Endodermal cell (in vitro differentiated cells): ENCODE measurements around the gene CEBPZ. TPM values are rescaled to one million over a fixed set of nuclear protein-coding genes. Genes with fewer than 3 reads are reported as not detected.
"Not testable (repeated sequence)": the region's sequence is repeated elsewhere in the genome, so short reads cannot be mapped to it uniquely, and the experiment has no call there.

Experiments used
- DNase-seq: peaks from one replicate; pipeline ENCODE4 v3.0.0-alpha.2; 2017
- H3K27ac ChIP-seq: 2 replicates; pipeline ENCODE4 v1.5.1; 2013; ENCODE audit warnings: mild to moderate bottlenecking, low read depth, low read length, moderate library complexity
- H3K27me3 ChIP-seq: 2 replicates; pipeline ENCODE4 v1.6.1; 2013; ENCODE audit warnings: mild to moderate bottlenecking, low read length, moderate library complexity; ENCODE audit not compliant: insufficient read depth, control insufficient read depth, poor library complexity, severe bottlenecking
- H3K36me3 ChIP-seq: 2 replicates; pipeline ENCODE4 v1.7.0; 2013; ENCODE audit warnings: mild to moderate bottlenecking, low read length, moderate library complexity; ENCODE audit not compliant: control insufficient read depth, insufficient read depth
- H3K4me1 ChIP-seq: one replicate; pipeline ENCODE4 v1.7.0; 2013; ENCODE audit warnings: low read length; ENCODE audit not compliant: control insufficient read depth, insufficient read depth
- H3K4me3 ChIP-seq: 2 replicates; pipeline ENCODE4 v1.5.1; 2013; ENCODE audit warnings: mild to moderate bottlenecking, low read length, moderate library complexity
- H3K9ac ChIP-seq: 2 replicates; pipeline ENCODE4 v1.6.1; 2013; ENCODE audit warnings: mild to moderate bottlenecking, low read length, moderate library complexity; ENCODE audit not compliant: poor library complexity, severe bottlenecking; ENCODE audit errors: extremely low read depth
- H3K9me3 ChIP-seq: 2 replicates; pipeline ENCODE4 v1.6.1; 2013; ENCODE audit warnings: mild to moderate bottlenecking, low read length, moderate library complexity; ENCODE audit not compliant: control insufficient read depth
- H3K27ac Mint-ChIP-seq: 2 replicates; pipeline ENCODE4 v1.8.0; 2020; ENCODE audit warnings: mixed read lengths
- H3K27me3 Mint-ChIP-seq: 2 replicates; pipeline ENCODE4 v1.8.0; 2021; ENCODE audit warnings: mild to moderate bottlenecking, mixed read lengths; ENCODE audit not compliant: insufficient read depth
- H3K36me3 Mint-ChIP-seq: 2 replicates; pipeline ENCODE4 v1.8.0; 2020; ENCODE audit warnings: low read depth, mixed read lengths
- H3K4me1 Mint-ChIP-seq: 2 replicates; pipeline ENCODE4 v1.8.0; 2020; ENCODE audit warnings: mixed read lengths
- H3K4me3 Mint-ChIP-seq: 2 replicates; pipeline ENCODE4 v1.8.0; 2020; ENCODE audit warnings: mild to moderate bottlenecking, moderate library complexity, mixed read lengths
- H3K9me3 Mint-ChIP-seq: 2 replicates; pipeline ENCODE4 v1.8.0; 2020; ENCODE audit warnings: mild to moderate bottlenecking, mixed read lengths
- WGBS, 2 experiments: methylation state at CpG; one replicate each; pipeline versions ENCODE4 v1.1.5 to v1.1.7; 2013; ENCODE audit warnings: missing lambda C conversion rate in 2 of 2, mixed read lengths in 1 of 2; ENCODE audit not compliant: insufficient coverage in 1 of 2, insufficient read length in 1 of 2; 5-methylcytosine and 5-hydroxymethylcytosine counted together
- total RNA-seq, 2 donors: library from RNA; stranded (reverse); fragmentation: NEBNext Ultra II Directional in 1 of 2; extraction: Animal tissue kit (Norgen Biotek cat#: 25700) in 1 of 2; gene quantifications; 2 replicates in 1 of 2; 3 replicates in 1 of 2; pipeline ENCODE4 v1.2.1, GENCODE V29; 2021
- TF ChIP-seq, protein P1 (sequence below): fragments of 200-600 bp; sonication (generic); conservative IDR thresholded peaks from 2 replicates; pipeline ENCODE4 v1.5.0; 2021; ENCODE audit warnings: antibody characterized with exemption, mild to moderate bottlenecking

Gene CEBPZ
- total RNA-seq, 2 donors from 2014 or later: 66.9 to 80.5 TPM

DNA sequence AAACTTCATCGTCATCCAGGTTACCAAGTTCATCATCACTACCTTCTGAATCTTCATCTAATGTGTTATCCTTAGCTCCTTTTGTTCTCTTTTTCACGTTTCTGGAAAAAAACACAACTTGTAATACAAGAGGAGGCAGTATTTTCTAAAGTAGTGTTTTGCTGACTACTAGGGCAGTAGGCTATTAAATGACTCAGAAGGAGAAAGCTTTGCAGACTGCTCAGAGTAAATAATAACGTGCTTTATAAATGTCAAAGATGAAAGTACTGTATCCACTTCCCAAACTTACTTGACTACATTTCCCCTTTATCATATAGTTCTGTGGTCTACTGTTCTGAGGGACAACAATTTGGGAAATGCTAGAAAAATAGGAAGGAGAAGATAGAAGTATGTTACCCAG is 19.5 kb downstream of the CEBPZ start:
- Histone ChIP-seq H3K9me3 (peaks cover 42% of the 10 kb centered on the region), H3K27ac (no peak overlapping the region), H3K27me3 (no peaks in the 10 kb centered on the region), H3K4me1 (no peaks in the 10 kb centered on the region), H3K4me3 (no peak overlapping the region), H3K9ac (no peak overlapping the region), H3K36me3 (peaks cover 94% of the 10 kb centered on the region)
- Mint-ChIP-seq H3K36me3 (peaks cover 84% of the 10 kb centered on the region), H3K9me3 (peaks cover 31% of the 10 kb centered on the region), H3K4me1 (peaks cover 8% of the 10 kb centered on the region), H3K4me3 (no peak overlapping the region), H3K27me3 (no peaks in the 10 kb centered on the region), H3K27ac (no peak overlapping the region)
- TF ChIP-seq, protein P1, sequence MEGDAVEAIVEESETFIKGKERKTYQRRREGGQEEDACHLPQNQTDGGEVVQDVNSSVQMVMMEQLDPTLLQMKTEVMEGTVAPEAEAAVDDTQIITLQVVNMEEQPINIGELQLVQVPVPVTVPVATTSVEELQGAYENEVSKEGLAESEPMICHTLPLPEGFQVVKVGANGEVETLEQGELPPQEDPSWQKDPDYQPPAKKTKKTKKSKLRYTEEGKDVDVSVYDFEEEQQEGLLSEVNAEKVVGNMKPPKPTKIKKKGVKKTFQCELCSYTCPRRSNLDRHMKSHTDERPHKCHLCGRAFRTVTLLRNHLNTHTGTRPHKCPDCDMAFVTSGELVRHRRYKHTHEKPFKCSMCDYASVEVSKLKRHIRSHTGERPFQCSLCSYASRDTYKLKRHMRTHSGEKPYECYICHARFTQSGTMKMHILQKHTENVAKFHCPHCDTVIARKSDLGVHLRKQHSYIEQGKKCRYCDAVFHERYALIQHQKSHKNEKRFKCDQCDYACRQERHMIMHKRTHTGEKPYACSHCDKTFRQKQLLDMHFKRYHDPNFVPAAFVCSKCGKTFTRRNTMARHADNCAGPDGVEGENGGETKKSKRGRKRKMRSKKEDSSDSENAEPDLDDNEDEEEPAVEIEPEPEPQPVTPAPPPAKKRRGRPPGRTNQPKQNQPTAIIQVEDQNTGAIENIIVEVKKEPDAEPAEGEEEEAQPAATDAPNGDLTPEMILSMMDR: no peak
- whole genome bisulfite sequencing, 2 experiments: 91 to 100% methylated on average over 1 to 2 of the region's 3 CpGs
- no peak for DNase-seq

- Histone ChIP-seq H3K36me3 (peaks cover 94% of the 10 kb centered on the region), H3K4me3 (no peak overlapping the region), H3K9me3 (peaks cover 49% of the 10 kb centered on the region), H3K27me3 (no peaks in the 10 kb centered on the region), H3K4me1 (no peaks in the 10 kb centered on the region), H3K27ac (no peak overlapping the region), H3K9ac (no peak overlapping the region)
- DNase-seq: no peak
- Mint-ChIP-seq H3K4me3 (no peak overlapping the region), H3K36me3 (peaks cover 83% of the 10 kb centered on the region), H3K27me3 (no peaks in the 10 kb centered on the region), H3K27ac (no peak overlapping the region), H3K9me3 (peaks cover 33% of the 10 kb centered on the region), H3K4me1 (peaks cover 13% of the 10 kb centered on the region)
- TF ChIP-seq, protein P1: no peak
These were observed 20.2 kb downstream of the CEBPZ start for GRCh38 chr2:37211212-37211611.

- H3K36me3 ChIP-seq: peaks cover 78% of the 10 kb centered on the region
- H3K27me3 Mint-ChIP-seq, H3K9ac ChIP-seq, DNase-seq, H3K4me1 ChIP-seq, H3K27me3 ChIP-seq, H3K27ac ChIP-seq, H3K4me3 Mint-ChIP-seq, H3K4me3 ChIP-seq: not testable (repeated sequence)
- peaks cover 91% of the 10 kb centered on the region for H3K36me3 Mint-ChIP-seq
- peaks cover 51% of the 10 kb centered on the region for H3K9me3 Mint-ChIP-seq
- peaks cover 28% of the 10 kb centered on the region for H3K4me1 Mint-ChIP-seq
- WGBS, 2 experiments: 95% methylated on average over 2 of the region's 2 CpGs; no CpG with 5 or more reads in 1 of the 2 experiments
- peaks cover 71% of the 10 kb centered on the region for H3K9me3 ChIP-seq
- peak overlapping the region; percentile 97 for H3K27ac Mint-ChIP-seq
These were observed 24.6 kb downstream of the CEBPZ start for GRCh38 chr2:37206760-37207159.

DNA sequence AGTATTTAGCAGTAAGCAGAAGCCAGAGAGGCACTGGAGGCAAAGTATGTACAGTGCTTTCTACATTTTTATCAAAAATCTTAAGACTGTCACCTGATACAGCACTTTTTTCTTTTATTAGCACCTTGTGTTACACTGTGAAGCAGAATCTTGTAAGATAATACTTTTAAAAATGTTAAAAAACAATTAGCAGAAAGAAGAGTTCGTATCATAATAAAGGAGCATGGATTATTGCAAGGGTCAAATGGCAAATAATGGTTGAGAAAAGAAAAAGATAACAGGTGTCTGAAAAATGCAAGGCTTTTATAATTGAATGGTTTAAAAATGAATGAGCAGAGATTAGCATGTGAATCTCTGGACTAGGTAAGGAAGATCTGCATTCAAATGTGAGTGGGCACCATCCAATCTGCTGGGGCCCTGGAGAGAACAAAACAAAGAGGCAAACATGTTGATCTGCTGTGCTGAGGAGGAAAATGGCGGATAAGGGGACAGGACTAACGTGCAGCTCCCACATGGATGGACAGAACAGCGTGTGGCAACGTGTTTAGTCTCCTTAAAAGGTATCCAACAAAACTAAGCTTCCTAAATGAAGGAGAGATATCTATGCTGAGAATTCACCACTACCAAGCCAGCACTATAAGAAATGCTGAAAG is 25.6 kb downstream of the CEBPZ start:
- WGBS, 2 experiments: 38 to 42% methylated on average over 3 to 5 of the region's 5 CpGs
- Histone ChIP-seq H3K4me1 (no peaks in the 10 kb centered on the region), H3K9me3 (peaks cover 68% of the 10 kb centered on the region), H3K36me3 (peaks cover 78% of the 10 kb centered on the region), H3K27ac (no peak overlapping the region), H3K27me3 (no peaks in the 10 kb centered on the region), H3K4me3 (peak overlapping the region; percentile 51), H3K9ac (no peak overlapping the region)
- Mint-ChIP-seq H3K27me3 (no peaks in the 10 kb centered on the region), H3K4me3 (peak overlapping the region; percentile 15), H3K4me1 (peaks cover 28% of the 10 kb centered on the region), H3K9me3 (peaks cover 51% of the 10 kb centered on the region), H3K27ac (peak overlapping the region; percentile 97), H3K36me3 (peaks cover 89% of the 10 kb centered on the region)
- TF ChIP-seq, protein P1: no peak
- DNase-seq: peak; percentile 80

DNA sequence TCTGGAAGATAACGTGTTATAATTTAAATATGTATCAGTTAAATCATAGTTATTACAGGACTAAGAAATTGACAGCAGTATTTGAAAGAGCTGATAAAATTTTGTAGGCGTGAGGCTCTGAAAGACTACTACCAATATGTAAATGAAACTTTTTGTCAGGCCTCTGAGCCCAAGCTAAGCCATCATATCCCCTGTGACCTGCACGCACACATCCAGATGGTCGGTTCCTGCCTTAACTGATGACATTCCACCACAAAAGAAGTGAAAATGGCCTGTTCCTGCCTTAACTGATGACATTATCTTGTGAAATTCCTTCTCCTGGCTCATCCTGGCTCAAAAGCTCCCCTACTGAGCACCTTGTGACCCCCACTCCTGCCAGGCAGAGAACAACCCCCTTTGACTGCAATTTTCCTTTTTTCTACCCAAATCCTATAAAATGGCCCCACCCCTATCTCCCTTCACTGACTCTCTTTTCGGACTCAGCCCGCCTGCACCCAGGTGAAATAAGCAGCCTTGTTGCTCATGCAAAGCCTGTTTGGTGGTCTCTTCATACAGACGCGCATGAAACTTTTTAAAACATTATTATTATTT is 26.2 kb downstream of the CEBPZ start:
- H3K9me3 Mint-ChIP-seq: peaks cover 51% of the 10 kb centered on the region
- whole genome bisulfite sequencing, 2 experiments: 20 to 58% methylated on average over 3 to 7 of the region's 8 CpGs
- not testable (repeated sequence) for H3K27me3 Mint-ChIP-seq, H3K27ac ChIP-seq, H3K27me3 ChIP-seq, H3K9ac ChIP-seq, H3K4me1 ChIP-seq
- Histone ChIP-seq H3K4me3 (peak overlapping the region; percentile 51), H3K36me3 (peaks cover 78% of the 10 kb centered on the region), H3K9me3 (peaks cover 62% of the 10 kb centered on the region)
- peak overlapping the region; percentile 15 for H3K4me3 Mint-ChIP-seq
- H3K4me1 Mint-ChIP-seq: peaks cover 28% of the 10 kb centered on the region
- H3K27ac Mint-ChIP-seq: peak overlapping the region; percentile 97
- H3K36me3 Mint-ChIP-seq: peaks cover 89% of the 10 kb centered on the region
- peak; percentile 75 for DNase-seq
